AG04450 (cell line): ENCODE measurements around the gene GJD2. TPM values are rescaled to one million over a fixed set of nuclear protein-coding genes. Genes with fewer than 3 reads are reported as not detected.

Experiments used
- CTCF ChIA-PET: fragments of 300-600, 350-600 bp; formaldehyde crosslinking; extraction: SDS; loops from one replicate; lab custom pipeline; 2022; ENCODE audit warnings: antibody characterized with exemption, inconsistent platforms; lab: Charles Lee
- POLR2A ChIA-PET: fragments of 350-600 bp; formaldehyde crosslinking; extraction: SDS; loops from one replicate; lab custom pipeline; 2021; ENCODE audit warnings: antibody characterized with exemption, inconsistent platforms; lab: Yijun Ruan, JAX
- DNase-seq: peaks from one replicate; pipeline ENCODE4 v3.0.0-alpha.2; 2011; ENCODE audit warnings: low read depth, low spot score
- H3K27ac ChIP-seq: one replicate; pipeline ENCODE4 v1.5.1; 2012; ENCODE audit warnings: low read depth, low read length, control low read depth
- H3K27me3 ChIP-seq: one replicate; pipeline ENCODE4 v1.6.0; 2012; ENCODE audit warnings: low read length; ENCODE audit not compliant: control insufficient read depth, insufficient read depth
- H3K4me3 ChIP-seq: 2 replicates; pipeline ENCODE4 v1.5.1; 2011; ENCODE audit warnings: mild to moderate bottlenecking, low read depth, low read length, control low read depth
- H3K9me3 ChIP-seq: 2 replicates; pipeline ENCODE4 v1.5.1; 2012; ENCODE audit warnings: low read length; ENCODE audit not compliant: control insufficient read depth, insufficient read depth
- polyA plus RNA-seq: library from polyadenylated mRNA; depleted of rRNA; stranded (reverse); fragments of >200 nt; gene quantifications from 2 replicates; pipeline ENCODE4 v1.2.3, GENCODE V29; 2011
- TF ChIP-seq, protein P1 (sequence below): IDR thresholded peaks from 2 replicates; pipeline ENCODE4 v1.5.1; 2011; ENCODE audit warnings: low read depth, low read length, control low read depth, inconsistent platforms

Gene GJD2
- polyA plus RNA-seq, 1 experiment: not detected

GRCh38 chr15:34721157-34721801 is 33.5 kb downstream of the GJD2 start:
- TF ChIP-seq, protein P1, sequence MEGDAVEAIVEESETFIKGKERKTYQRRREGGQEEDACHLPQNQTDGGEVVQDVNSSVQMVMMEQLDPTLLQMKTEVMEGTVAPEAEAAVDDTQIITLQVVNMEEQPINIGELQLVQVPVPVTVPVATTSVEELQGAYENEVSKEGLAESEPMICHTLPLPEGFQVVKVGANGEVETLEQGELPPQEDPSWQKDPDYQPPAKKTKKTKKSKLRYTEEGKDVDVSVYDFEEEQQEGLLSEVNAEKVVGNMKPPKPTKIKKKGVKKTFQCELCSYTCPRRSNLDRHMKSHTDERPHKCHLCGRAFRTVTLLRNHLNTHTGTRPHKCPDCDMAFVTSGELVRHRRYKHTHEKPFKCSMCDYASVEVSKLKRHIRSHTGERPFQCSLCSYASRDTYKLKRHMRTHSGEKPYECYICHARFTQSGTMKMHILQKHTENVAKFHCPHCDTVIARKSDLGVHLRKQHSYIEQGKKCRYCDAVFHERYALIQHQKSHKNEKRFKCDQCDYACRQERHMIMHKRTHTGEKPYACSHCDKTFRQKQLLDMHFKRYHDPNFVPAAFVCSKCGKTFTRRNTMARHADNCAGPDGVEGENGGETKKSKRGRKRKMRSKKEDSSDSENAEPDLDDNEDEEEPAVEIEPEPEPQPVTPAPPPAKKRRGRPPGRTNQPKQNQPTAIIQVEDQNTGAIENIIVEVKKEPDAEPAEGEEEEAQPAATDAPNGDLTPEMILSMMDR: no peak
- Histone ChIP-seq H3K4me3 (no peak overlapping the region), H3K27me3 (no peaks in the 10 kb centered on the region), H3K27ac (no peak overlapping the region), H3K9me3 (no peaks in the 10 kb centered on the region)
- POLR2A ChIA-PET: no interaction called here
- CTCF ChIA-PET: interaction anchor here (1.4 kb wide), 1 partner anchor 13 kb away, joined by 5 read pairs; no protein-coding TSS in a partner anchor
- no peak for DNase-seq

DNA sequence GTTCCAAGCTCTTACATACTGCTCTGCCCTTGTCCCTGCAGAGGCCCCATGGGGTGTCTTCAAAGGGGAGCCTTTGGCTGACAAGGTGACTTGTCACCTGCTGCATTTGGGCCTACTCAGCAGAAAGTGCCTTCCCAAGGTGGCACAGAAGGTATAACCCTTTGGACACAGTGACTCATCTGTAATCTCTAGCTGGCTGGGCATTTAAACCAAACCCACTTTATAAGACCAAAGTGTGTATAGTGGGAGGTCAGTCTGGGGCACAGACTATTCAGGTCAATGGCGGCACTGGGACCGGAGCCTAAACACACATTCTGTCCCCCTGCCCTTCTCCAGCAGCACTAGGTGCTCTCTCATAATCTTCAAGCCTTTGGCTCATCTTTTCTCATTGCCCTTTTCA is 35.1 kb downstream of the GJD2 start:
- CTCF ChIA-PET: interaction anchor here (1.3 kb wide), 1 partner anchor 11 kb away, joined by 12 read pairs; no protein-coding TSS in a partner anchor
- Histone ChIP-seq H3K4me3 (no peak overlapping the region), H3K9me3 (no peaks in the 10 kb centered on the region), H3K27me3 (no peaks in the 10 kb centered on the region), H3K27ac (no peak overlapping the region)
- no peak for DNase-seq
- POLR2A ChIA-PET: no interaction called here
- TF ChIP-seq, protein P1: no peak

DNA sequence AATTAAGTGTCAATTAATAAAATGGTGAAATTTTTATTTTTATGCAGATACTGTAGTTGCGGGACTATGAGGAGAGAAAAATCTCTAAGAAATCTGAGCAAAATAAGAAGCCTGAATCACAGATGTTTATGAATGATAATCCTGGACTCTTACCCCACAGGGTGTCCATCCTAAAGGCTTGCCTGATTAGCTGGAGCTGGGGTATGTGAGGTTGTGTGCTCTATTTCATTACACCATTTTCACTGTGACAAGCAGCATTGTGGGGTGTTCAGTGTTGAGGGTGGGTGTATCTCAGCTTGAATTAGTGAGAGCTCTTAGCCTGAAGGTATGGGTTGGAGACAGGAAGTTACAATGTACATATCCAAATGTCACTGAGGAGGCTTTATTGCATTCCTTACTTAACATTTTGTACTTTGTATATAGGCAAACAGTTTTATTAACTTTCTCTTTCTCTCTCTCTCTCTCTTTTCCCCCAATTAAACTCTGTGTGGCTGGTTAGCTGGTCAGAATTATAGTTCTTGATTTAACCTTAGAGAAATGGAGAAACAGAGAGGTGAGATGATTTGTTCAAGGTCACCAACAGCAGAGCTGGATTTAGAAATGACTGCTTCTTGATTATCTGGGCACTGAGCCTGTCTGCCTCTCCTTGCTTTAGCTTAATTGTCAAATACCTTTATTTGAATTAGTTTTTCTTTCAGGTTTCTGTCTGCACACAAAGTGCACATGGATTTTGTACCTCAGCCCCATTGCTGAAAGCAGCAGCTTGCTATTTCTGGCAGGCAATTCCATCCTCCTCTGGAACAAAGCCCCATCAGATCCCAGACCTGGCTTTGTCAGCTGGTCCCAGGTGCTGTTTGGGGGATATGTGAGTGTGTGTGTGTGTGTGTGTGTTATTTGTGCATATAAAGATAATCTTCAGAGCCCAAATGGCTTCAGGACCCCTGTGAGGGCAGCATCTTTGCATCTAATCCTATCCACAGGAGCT is 35.8 kb downstream of the GJD2 start:
- CTCF ChIA-PET: interaction anchor here (0.6 to 1.3 kb wide), 2 partner anchors 10 to 113 kb away, joined by 3 to 12 read pairs; no protein-coding TSS in a partner anchor
- Histone ChIP-seq H3K27me3 (no peaks in the 10 kb centered on the region), H3K4me3 (no peak overlapping the region), H3K9me3 (no peaks in the 10 kb centered on the region), H3K27ac (no peak overlapping the region)
- no peak for DNase-seq
- TF ChIP-seq, protein P1: no peak
- POLR2A ChIA-PET: no interaction called here

DNA sequence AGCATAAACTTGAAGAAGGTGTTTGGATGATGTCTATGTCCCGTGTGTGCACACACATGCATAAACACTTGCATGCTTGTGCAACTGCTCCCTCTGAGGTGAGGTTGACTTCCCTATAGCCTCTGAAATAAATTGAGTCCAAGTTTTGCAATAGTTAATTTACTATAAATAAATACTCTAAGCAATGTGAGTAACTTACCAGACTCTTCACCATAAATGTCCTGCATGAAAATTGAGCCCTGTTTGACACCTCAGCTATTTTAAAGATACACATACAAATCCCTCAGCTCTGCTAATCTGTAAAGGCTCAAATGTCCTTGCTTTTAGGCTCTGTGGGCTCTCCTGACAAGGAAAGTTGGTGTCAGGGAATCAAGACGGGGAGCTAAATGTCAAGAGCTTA is 37.1 kb downstream of the GJD2 start:
- DNase-seq: peak; percentile 4

More for the DNA sequence above, 37.1 kb downstream of the GJD2 start:
- Histone ChIP-seq H3K27me3 (no peaks in the 10 kb centered on the region), H3K9me3 (no peaks in the 10 kb centered on the region), H3K4me3 (no peak overlapping the region), H3K27ac (no peak overlapping the region)
- TF ChIP-seq, protein P1: no peak
- POLR2A ChIA-PET: no interaction called here
- CTCF ChIA-PET: interaction anchor here (1.3 kb wide), 1 partner anchor 9 kb away, joined by 10 read pairs; no protein-coding TSS in a partner anchor
